ENCODE measurements around the gene SCIMP. TPM values are rescaled to one million over a fixed set of nuclear protein-coding genes. Genes with fewer than 3 reads are reported as not detected.

Gene SCIMP
- total and polyA plus RNA-seq, 2 of the 4 experiments (the other 2 are of a cell fraction): not detected

DNA sequence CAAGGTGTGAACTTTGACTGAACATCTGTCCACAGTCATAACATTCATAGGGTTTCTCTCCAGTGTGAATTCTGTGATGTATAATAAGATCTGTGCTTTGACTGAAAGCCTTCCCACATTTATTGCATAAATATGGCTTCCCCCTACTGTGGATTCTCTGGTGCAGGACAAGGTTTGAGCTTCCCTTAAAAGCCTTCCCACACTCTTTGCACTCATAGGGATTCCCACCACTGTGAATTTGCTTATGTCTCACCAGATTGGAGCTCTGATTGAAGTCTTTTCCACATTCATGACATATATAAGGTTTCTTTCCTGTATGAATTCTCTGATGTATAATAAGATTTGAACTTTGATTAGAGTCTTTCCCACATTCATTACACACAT, 51.3 kb downstream of the SCIMP start:
- Histone ChIP-seq H4K91ac (ENCODE audit: insufficient read depth, low read depth, low read length) (no peak overlapping the region), H2AK9ac (replicated peaks; ENCODE audit: low read depth, low read length, poor library complexity) (no peak overlapping the region), H3K4me1 (ENCODE audit: control insufficient read depth, insufficient read depth, low read length) (no peaks in the 10 kb centered on the region), H2BK20ac (ENCODE audit: low read depth, low read length) (no peak overlapping the region), H3K18ac (ENCODE audit: low read depth, low read length) (no peak overlapping the region), H3K4ac (ENCODE audit: low read depth, low read length) (no peak overlapping the region), H2BK120ac (ENCODE audit: low read depth, low read length) (no peak overlapping the region), H3K14ac (replicated peaks; ENCODE audit: low read depth, low read length) (no peak overlapping the region), H3K79me1 (ENCODE audit: low read depth in 1 of 2, low read length in 2 of 2) (no peaks in the 10 kb centered on the region; a peak in 1 of 4 replicates), H4K8ac (ENCODE audit: low read depth in 2 of 2, low read length in 2 of 2) (no peak overlapping the region), H2AFZ (replicated peaks; ENCODE audit: low read length, poor library complexity) (no peak overlapping the region), H3K56ac (ENCODE audit: extremely low read depth, insufficient read depth, low read length) (no peak overlapping the region), H4K5ac (ENCODE audit: low read depth, low read length) (no peak overlapping the region), H3K4me2 (ENCODE audit: low read depth, low read length) (no peak overlapping the region), H3K27me3 (ENCODE audit: control insufficient read depth, insufficient read depth, low read length) (no peaks in the 10 kb centered on the region), H3K4me3 (ENCODE audit: insufficient read depth, low read depth, low read length) (no peak overlapping the region), H3K27ac (ENCODE audit: insufficient read depth, low read length) (no peak overlapping the region), H3K36me3 (ENCODE audit: control insufficient read depth, insufficient read depth, low read length) (peaks cover 16% of the 10 kb centered on the region), H2AK5ac (ENCODE audit: low read depth, low read length) (no peak overlapping the region), H3K9me1 (ENCODE audit: insufficient read depth, low read length) (no peaks in the 10 kb centered on the region), H4K20me1 (ENCODE audit: insufficient read depth, low read length) (no peaks in the 10 kb centered on the region), H3K9me3 (ENCODE audit: control insufficient read depth, insufficient read depth, low read length) (peaks cover 77% of the 10 kb centered on the region), H2BK15ac (ENCODE audit: low read depth, low read length) (no peak overlapping the region), H3K23ac (ENCODE audit: low read depth, low read length) (no peak overlapping the region), H3K9ac (ENCODE audit: low read depth, low read length) (no peak overlapping the region), H2BK5ac (ENCODE audit: low read depth, low read length, poor library complexity, severe bottlenecking) (no peak overlapping the region)
- TF ChIP-seq FOS (IDR thresholded peaks at IDR 0.05; ENCODE audit: low read depth, low read length): no peak
- TF ChIP-seq CEBPB (IDR thresholded peaks at IDR 0.05; ENCODE audit: low read depth, low read length): no peak
- TF ChIP-seq RAD21 (IDR thresholded peaks at IDR 0.05; ENCODE audit: low read length): no peak
- TF ChIP-seq, protein P1, sequence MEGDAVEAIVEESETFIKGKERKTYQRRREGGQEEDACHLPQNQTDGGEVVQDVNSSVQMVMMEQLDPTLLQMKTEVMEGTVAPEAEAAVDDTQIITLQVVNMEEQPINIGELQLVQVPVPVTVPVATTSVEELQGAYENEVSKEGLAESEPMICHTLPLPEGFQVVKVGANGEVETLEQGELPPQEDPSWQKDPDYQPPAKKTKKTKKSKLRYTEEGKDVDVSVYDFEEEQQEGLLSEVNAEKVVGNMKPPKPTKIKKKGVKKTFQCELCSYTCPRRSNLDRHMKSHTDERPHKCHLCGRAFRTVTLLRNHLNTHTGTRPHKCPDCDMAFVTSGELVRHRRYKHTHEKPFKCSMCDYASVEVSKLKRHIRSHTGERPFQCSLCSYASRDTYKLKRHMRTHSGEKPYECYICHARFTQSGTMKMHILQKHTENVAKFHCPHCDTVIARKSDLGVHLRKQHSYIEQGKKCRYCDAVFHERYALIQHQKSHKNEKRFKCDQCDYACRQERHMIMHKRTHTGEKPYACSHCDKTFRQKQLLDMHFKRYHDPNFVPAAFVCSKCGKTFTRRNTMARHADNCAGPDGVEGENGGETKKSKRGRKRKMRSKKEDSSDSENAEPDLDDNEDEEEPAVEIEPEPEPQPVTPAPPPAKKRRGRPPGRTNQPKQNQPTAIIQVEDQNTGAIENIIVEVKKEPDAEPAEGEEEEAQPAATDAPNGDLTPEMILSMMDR (conservative IDR thresholded peaks at IDR 0.05; ENCODE audit: low read depth, low read length): no peak
- TF ChIP-seq, protein P2, sequence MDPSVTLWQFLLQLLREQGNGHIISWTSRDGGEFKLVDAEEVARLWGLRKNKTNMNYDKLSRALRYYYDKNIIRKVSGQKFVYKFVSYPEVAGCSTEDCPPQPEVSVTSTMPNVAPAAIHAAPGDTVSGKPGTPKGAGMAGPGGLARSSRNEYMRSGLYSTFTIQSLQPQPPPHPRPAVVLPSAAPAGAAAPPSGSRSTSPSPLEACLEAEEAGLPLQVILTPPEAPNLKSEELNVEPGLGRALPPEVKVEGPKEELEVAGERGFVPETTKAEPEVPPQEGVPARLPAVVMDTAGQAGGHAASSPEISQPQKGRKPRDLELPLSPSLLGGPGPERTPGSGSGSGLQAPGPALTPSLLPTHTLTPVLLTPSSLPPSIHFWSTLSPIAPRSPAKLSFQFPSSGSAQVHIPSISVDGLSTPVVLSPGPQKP (IDR thresholded peaks at IDR 0.05; ENCODE audit: borderline replicate concordance, low read depth, low read length): no peak
- TF ChIP-seq NFE2L2 (IDR thresholded peaks at IDR 0.05; ENCODE audit: low read depth, low read length): no peak
- no peak for TF ChIP-seq CHD1 (IDR thresholded peaks at IDR 0.05; ENCODE audit: low read depth, low read length)
- TF ChIP-seq RCOR1 (IDR thresholded peaks at IDR 0.05; ENCODE audit: insufficient replicate concordance, low read length): no peak
- TF ChIP-seq MAFK (IDR thresholded peaks at IDR 0.05; ENCODE audit: low read depth, low read length): no peak
- TF ChIP-seq MXI1 (IDR thresholded peaks at IDR 0.05; ENCODE audit: borderline replicate concordance, low read depth, low read length): no peak
- no peak for TF ChIP-seq SMC3 (IDR thresholded peaks at IDR 0.05; ENCODE audit: low read depth, low read length)
- no peak for TF ChIP-seq MAZ (IDR thresholded peaks at IDR 0.05; ENCODE audit: borderline replicate concordance, low read depth, low read length)
- TF ChIP-seq, protein P3, sequence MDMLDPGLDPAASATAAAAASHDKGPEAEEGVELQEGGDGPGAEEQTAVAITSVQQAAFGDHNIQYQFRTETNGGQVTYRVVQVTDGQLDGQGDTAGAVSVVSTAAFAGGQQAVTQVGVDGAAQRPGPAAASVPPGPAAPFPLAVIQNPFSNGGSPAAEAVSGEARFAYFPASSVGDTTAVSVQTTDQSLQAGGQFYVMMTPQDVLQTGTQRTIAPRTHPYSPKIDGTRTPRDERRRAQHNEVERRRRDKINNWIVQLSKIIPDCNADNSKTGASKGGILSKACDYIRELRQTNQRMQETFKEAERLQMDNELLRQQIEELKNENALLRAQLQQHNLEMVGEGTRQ (IDR thresholded peaks at IDR 0.05; ENCODE audit: low read depth, low read length): no peak
- TF ChIP-seq RFX5 (IDR thresholded peaks at IDR 0.05; ENCODE audit: low read depth, low read length): no peak
- no peak for TF ChIP-seq POLR2A (IDR thresholded peaks at IDR 0.05; ENCODE audit: low read depth, low read length)
- TF ChIP-seq BHLHE40 (IDR thresholded peaks at IDR 0.05; ENCODE audit: low read depth, low read length): no peak
- dilution Hi-C loops (cut with HindIII; ENCODE audit: low sequenced_read_pairs, unreplicated experiment) (no loop called here), intact Hi-C loops (cut with micrococcal nuclease) (loop anchor here (10.0 kb wide), 1 partner anchor 89 kb away; no protein-coding TSS in a partner anchor), in situ Hi-C loops (cut with MboI; ENCODE audit: low sequenced_read_pairs) (no loop called here)
- ChIA-PET POLR2A (ENCODE audit: unreplicated experiment) (no interaction called here), CTCF (no interaction called here)
- no TSS peak for BruUV-seq (replicated peaks)
- ATAC-seq (ENCODE audit: low read depth) (no peak), DNase-seq (no peak)

Data from IMR-90 (cell line).